Activated naive CD4-positive, alpha-beta T cell treated with Interleukin-2 at 50 U/mL for 16 hours (primary cell): ENCODE results near the gene PADI1.
A peak's percentile ranks its signal among the peaks of the same experiment; 100 is the strongest.

Experiments used
- DNase-seq: peaks from one replicate; pipeline ENCODE4 v3.0.0-alpha.2; 2020

Gene PADI1

DNA sequence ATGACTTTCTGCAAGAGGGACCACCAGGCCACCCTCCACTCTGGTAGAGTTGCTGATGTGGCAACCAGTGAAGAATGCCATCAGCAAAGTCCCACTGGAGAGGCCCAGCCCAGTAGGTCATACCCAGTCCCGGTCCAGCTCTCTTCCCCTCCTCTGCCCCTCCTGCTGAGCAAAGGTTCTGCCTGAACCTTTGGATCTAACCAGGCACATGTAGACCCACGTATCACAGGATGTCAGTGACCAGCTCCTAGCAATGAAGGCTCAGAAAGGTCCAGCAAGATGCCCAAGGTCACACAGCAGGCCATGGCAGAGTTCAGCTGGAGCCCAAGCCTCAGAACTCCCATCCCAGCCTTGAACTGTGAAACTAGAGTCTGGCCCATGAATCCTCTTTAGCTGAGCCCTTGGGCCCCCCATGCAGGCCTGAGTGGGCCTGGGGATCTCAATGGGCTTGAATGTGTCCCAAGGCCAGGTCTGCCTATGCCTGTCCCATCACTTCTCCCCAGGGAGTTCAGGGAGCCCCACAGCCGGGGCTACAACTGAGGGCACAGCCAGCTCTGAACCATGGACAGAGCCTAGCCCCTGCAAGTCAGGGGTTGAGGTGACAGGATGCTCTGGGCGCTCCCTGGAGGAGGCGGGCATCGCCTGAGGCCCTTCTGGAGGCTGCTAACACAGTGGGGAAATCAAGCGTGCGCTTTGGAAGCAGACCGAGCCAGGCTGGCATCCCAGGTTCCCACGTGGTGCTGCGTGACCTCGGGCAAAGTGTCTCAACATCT is 21.4 kb upstream of the PADI1 start:
- DNase-seq = no peak

DNA sequence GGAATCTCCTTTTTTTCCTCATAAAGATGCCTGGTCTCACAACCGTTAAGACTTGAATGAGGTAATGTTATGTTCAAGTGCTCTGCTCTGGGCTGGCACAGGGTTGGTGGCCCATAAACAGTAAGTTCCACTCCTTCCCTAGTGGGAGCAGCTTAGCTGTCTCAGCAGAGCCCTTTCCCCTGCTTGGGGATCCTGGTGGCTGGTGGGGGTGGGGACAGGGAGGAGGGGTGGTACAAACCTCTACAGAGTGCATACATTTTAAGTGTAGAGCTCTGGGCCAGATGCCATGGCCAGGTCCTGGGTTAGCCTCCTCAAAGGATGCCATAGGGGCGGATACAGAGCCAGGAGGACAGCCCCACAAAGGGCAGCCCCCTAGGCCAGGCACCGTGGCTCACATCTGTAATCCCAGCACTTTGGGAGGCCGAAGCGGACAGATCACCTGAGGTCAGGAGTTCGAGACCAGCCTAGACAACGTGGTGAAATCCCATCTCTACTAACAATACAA is 20.7 kb upstream of the PADI1 start:
- DNase-seq = no peak

DNA sequence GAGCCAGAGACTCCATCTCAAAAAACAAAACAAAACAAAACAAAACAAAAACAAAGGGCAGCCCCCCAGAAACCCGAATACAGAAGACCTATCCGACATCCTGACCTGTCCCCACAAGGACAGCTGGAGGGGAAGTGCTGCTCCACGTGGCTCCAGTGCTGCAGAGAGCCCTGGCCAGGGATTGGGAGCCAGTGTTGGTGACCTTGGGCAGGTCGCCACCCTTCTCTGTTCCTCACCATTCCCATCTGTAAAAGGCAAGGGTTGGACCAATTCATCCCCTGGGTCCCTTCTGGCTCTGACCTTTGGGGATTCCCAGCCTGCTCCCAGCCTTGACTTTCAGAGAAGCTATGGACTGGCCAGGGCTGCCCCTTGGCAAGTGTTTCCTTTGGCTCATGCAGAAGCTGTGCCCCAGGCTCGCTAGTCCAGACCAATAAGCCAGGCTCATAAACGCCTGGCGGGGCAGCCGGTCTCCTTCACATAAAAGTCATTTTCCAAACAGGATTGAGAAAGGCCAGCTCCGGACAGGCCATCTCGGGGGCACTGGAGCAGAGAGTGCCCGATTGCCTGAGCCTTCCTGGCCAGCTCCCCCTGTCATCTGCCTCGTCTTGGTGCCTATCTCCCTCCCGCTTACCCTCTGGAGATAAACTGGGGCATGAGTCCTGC is 20.0 kb upstream of the PADI1 start:
- DNase-seq = no peak

DNA sequence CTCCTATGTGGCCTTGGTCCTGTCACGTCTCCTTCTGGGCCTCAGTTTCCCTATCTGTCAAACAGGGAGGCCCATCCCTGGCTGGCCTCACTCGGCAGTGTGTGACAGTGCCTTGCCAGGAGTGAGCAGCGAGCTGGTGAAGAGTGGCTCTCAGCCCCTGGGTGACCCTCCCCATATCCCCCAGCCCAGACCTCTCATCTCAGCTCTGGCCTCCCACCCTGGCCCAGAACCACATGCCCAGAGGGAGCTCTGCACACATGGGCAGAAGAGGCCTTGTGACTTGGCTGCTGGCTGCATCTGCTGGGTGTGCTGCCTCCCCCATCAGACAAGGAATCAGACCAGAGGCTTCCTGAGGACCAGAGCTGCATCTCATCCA is 19.5 kb upstream of the PADI1 start:
- no peak for DNase-seq

DNA sequence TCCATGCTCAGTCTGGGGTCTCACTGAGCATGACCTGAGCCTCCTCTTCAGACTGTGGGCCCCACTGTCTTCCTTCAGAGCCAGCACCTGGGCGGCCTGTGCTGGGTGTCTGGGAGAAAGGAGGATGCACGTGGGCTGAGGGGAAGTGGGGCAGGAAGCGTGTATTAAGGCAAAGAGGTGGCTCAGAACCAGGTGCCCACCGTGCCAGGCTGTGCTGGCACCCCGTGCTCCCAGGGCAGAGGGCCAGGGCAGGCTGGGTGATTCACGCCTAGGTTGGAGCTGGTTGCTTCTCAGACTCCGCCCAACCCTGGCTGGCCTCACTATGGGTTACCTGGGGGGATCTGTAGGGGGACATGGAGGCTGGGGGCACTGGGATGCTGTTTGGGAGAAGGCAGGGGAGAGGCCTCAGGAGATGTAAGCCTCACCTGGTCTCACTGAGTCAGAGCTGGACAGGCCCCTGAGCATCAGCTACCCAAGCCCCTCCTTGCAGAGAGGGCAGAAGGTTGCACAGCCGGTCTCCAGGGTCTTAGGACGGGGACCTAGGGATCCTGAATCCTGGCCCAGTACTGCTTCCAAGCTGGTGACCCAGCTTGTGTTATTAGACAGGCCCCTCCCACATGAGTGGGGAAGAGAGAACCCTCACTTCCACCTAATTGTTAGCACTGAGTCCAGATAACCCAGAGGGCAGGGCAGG is 18.6 kb upstream of the PADI1 start:
- no peak for DNase-seq

DNA sequence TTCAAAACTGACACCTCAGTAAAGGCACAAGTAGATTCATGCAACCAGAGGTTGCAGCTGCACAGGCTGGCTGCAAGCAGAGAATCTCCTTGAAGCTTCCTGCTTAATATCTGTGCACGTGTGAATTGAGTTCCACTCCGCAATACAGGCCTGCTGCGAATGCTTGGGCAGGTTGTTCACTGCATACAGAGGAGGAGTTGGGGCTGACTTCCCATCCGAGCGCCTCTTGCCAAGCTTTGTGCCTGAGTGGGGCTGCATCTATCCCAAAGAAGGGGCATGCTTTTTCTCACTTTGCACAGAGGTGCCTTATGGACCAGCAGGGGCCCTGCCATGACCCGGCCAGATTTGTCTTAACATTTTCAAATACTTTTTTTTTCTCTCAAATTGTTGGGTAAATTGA is 17.9 kb upstream of the PADI1 start:
- no peak for DNase-seq

DNA sequence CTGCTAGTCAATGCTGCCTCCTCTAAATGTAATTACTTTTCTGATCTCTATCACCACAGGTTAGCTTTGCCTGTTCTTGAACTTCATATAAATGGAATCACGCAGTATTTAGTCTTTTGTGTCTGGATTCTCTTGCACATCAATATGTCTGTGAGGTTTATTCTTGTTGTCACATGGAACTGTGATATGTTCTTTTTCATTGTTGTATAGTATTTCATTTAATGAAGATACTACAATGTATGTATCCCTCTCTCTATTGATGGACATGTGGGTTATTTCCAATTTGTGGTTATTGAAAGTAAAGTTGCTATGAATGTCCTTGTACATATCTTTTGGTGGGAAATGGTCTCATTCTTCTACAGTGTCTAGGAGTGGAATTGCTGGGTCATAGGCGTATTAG is 16.7 kb upstream of the PADI1 start:
- no peak for DNase-seq

DNA sequence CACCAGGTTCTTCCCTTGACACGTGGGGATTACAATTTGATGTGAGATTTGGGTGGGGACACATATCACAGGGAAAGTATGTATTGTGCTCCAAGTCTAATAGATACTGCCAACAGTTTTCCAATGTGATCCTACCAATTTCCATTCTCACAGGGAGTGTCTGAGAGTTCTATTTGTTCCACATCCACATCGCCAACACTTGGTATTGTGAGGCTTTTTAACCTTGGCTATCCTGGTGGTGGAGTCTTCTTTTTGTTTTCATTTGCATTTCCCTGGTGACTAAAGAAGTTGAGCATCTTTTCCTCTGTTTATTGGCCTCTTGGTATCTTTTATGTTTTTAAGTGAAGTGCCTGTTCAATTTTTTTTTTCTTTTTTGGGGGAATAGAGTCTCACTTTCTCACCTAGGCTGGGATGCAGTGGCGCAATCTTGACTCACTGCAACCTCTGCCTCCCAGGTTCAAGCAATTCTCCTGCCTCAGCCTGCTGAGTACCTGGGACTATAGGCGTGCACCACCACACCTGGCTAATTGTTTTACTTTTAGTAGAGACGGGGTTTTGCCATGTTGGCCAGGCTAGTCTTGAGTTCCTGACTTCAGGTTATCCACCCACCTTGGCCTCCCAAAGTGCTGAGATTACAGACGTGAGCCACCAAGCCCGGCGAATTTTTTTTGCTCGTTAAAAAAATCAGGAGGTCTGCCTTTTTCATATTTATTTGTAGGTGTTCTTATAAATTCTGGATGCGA is 15.9 kb upstream of the PADI1 start:
- DNase-seq = no peak

DNA sequence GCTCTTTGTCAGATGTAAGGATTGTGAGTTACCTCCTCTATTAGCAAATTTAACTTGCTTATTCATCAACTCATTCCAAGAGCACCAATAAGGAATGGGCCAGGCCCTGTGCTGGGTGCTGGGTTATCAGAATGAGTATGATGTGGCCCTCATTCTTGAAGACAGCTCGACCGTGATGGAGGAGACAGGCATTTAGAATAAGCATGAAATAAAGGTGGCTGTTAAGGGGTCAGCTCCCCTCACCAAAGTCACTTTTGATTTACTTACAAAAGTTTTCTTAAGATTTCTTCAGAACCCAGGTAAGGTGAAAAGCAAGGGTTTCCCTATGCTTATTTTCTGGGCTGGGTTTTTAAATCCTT is 15.3 kb upstream of the PADI1 start:
- DNase-seq = no peak

DNA sequence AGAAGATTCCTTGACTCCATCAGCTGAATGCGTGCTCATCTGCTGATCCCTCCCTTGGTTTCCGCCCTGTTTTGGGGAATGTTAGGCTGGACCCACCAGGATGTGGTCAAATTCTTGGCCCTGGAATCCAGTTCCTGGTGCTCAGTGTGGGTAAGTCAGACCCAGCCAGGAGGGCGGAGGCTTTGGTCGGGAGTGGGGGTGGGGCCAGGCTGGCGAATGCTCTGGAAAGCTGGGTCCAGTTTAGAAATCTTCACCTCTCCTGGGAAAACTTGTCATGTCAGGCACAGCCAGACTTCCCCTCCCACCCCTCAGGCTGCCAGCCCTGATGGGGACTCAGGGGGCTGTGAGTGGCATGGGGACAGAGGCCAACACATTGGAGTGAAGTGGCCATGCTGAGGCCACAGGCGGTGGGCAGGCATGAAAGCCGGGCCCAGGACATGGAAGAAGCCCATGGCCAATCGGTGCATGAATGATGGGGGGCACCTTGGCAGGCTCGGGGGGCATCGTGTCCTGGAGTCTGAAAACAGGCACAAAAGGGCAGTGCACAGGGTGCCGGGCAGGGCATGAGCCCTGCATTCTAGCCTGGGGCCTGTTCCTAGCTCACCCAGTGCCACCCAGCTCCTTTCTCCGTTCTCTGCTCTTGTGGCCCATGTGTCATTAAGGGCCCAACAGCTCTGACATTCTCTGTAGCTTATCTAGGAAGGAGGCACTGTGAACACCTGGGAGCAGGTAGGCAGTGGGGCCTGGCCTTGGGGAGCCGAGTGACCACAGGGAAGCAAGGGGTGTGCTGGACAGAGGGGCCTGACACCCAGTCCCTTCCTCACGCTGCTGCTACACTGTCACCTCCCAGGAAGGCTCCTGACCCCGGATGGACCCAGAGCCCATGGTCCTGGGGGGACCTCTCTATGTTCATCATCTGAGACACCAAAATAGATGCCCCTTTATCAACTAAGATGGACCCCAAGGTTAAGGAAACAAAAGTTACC is 14.6 kb upstream of the PADI1 start:
- DNase-seq = no peak

DNA sequence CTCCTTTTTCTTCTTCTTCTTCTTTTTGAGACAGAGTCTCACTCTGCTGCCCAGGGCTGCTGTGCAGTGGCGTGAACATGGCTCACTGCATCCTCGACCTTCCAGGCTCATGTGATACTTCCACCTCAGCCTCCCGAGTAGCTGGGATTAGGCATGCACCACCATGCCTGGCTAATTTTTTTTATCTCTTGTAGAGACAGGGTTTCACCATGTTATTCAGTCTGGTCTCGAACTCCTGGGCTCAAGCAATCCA is 13.0 kb upstream of the PADI1 start:
- DNase-seq = no peak

DNA sequence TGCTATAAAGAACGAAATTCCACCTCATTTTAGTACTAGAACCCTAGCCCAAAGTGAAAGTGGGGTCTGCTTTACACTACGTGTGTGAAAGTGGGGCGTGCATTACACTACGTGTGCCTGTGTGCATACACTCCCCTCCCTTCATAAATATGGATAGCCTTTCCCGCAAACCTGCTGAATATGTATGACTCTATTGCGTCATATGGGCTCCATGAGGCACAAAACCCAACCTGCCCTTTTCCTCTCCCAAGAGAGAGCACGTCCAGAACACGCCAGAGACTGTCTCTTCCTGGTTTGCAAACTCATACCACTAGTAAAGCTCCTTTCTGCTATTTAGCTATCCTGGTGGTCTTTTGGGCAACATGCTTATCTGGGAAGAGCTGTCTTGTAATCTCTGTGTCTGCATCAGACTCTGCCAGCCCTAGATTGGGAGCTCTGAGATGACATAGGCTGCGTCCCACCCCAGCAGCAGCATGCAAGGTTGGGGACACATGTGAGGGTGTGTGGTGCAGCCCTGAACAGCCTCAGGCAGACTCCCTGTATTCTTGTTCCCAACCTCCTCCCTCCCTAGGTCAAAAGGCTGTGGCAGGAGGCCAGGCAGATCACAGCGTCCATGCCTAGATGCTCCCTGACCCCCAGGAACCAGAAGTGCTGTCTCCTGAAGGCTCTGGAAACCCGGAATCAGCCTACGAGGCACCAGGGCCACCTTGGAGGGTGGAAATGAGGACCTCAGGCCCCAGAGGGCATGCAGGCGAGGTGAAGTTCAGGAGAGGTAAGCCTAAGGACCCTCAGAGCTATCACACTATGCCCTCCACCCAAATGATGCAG is 12.3 kb upstream of the PADI1 start:
- DNase-seq = no peak

DNA sequence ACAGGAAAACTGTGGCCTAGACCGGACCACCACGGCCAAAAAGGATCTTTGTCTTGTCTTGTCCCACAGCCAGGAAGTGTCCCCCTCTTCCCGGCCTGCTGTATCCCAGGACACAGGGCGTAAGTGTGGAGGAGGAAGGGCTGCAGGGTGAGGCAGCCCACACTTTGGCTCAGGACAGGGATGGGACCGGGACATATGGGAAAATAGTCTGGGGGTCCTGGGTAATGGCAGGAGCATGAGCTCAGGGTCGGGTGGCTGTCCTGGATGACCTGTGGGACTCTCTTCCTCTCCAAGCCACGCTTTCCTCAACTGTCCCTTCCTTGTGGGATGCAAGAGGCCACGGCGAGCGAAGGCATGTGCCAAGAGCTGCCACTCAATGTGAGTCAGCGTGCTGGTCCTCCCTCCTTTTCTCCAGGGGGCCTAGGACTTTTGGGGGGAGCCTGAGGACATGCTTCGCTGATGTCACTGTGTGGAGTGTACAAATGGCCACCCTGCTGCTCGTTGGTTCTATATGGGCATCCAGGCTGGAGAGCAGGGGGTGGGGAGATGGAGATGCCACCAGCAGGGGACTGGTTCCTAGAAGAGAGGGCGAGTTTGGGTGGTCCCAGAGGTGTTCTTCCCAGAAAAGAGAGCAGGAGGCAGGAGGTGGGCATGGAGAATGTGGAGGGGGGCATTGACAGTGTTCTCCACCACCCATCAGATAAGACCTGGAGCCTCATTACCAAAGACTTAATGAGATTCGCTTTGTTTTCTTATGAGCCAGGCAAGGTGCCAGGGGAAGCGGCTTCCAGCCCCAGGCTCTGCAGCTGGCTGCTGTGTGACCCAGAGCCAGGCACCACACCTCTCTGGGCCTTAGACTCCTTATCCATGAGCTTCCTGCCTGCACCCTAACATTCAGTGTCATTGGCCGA is 11.5 kb upstream of the PADI1 start:
- no peak for DNase-seq

DNA sequence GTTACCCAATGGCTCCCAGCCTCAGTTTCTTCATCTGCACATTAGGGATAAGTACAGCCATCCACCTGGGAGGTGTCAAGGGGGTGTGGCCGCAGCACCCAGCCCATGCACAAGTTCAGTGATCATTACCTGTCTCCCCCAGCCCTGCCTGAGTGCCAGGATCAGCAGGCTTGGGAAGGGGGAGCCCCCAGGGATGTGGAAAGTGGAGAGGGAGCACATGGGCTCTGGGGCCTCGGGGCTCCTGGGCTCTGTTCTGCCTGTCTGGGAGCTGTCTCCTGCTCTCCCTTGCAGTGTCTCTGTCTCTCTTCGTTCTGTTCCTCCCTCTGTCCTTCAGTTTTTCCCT is 10.8 kb upstream of the PADI1 start:
- no peak for DNase-seq

DNA sequence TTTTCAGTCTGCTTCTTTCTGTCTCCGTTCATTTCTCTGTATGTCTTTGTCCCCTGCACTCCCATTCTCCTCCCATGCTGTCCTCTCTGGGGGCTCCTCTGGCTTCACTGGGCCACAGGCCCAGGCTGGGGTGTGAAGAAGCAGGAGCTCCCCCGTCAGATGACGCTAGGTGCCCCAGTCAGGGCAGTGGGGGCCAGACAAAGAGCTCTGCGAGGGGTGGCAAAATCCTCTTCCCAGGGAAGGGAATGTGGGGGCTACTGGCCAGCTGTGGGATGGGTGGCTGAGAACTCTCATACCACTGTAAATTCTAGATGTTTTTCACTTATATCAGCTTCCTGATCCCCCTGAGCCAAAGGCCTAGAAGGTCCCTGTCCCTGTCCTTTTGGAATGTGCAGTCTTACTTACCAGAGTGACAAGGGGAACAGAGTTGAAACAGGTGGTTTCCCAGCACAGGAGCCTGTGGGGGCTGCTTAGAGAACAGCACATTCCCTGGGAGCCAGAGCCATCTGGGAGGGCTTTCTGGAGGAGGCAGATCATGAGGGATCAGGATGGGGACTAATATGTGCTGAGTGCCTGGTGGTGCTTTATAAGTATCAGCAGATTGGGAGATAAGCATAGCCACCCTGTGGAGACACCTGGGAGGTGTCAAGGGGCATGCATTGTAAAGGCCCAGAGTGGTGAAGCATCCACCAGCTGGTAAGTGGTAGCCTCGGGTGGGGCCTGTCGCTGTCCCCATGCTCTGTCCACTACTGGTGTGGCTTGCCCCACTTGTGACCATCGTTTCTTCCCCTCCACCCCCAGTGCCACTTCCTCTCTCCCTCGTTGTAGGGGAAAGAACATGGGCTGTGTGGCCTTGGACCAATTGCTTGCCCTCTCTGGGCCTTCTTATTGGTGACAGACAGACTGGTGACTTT is 10.1 kb upstream of the PADI1 start:
- DNase-seq = no peak

DNA sequence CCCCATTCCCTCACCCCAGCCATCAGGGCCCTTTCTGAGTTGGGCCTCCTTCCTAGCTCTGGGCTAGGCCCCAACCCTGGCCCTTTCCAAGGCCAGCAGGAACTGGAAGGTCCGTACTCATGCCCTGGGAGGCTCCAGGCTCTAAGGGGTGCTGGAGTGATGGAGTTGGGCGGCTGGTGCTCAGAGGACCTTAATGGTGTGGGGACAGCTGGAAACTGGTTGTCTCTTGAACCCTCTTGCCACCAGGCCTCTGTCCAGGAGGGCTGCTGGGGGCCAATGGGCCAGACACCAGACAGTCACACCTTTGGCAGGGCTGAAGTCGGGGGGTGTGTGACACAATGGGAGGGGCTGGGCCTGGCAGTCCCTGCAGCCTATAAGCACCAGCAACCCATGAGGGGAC is 9.2 kb upstream of the PADI1 start:
- no peak for DNase-seq

DNA sequence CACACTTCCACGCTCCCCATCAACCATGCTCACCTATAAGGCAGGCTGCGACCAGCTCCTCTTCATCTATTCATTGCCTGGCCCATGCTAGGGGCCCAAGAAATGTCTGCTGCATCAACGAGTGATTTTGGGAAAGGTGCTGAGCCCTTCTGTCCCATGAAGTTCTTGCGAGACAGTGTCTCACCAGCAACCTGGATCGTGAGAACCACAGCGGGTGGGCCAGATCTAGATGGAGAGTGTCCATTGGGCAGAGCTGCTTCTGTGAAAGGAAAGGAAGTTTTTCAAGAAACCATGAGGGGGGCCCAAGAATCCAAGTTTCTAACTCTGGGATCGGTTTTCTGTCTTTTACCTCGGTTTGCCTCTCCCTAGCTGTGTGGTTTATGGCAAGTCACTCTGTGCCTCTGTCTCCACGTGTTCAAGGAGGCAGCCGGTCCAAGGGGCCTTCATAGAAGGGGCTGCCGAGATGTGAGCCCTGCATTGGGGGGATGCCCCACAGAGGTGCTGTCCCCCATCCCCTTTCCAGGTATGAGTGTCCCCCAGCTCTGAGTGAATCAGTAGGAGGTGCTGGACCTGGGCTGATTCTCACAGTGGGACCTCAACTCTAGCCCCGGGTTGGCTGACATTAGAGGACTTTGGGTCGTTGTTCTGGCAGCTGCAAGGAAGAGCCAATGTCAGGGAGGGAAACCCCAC is 8.3 kb upstream of the PADI1 start:
- peak; percentile 0 for DNase-seq

DNA sequence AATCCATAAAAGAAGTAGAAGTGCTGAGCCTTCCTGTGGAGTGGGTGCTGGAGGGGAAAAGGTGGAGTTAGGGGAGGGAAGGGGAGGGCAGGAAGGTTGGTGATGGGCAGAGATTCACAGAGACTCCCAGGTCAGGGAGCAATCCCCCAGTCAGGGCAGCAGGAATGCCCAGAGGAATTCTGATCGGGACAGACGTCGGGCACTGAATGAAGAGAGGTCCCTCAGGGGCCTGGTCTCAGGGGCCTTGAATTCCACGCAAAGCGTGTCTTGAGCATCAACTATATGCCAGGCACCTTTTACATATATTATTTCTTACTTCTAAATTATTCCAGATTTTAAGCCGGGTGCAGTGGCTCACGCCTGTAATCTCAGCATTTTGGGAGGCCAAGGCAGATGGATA is 7.2 kb upstream of the PADI1 start:
- DNase-seq = no peak
